WERI-Rb-1 (cell line): Measurements from ENCODE around the gene JTB.
A peak's percentile ranks its signal among the peaks of the same experiment; 100 is the strongest.

Experiments
- DNase-seq: peaks from one replicate; pipeline ENCODE4 v3.0.0-alpha.2; 2020
- H3K27ac ChIP-seq: fragments of 250-450 bp; sonication (Bioruptor Pico); 2 replicates; pipeline ENCODE4 v1.5.1; 2020; ENCODE audit warnings: mild to moderate bottlenecking, moderate library complexity
- H3K27me3 ChIP-seq: fragments of 250-450 bp; sonication (Bioruptor Pico); 2 replicates; pipeline ENCODE4 v1.5.1; 2021; ENCODE audit warnings: mild to moderate bottlenecking, low read depth, moderate library complexity; ENCODE audit not compliant: insufficient read depth, severe bottlenecking
- H3K36me3 ChIP-seq: fragments of 250-450 bp; sonication (Bioruptor Pico); 2 replicates; pipeline ENCODE4 v1.5.1; 2020; ENCODE audit warnings: mild to moderate bottlenecking, moderate library complexity
- H3K4me3 ChIP-seq: 2 replicates; pipeline ENCODE4 v1.5.1; 2011; ENCODE audit warnings: low read depth, mild to moderate bottlenecking, control low read depth, low read length
- H3K9me3 ChIP-seq: fragments of 250-450 bp; sonication (Bioruptor Pico); 2 replicates; pipeline ENCODE4 v1.5.1; 2021; ENCODE audit warnings: mild to moderate bottlenecking, moderate library complexity; ENCODE audit not compliant: severe bottlenecking
- TF ChIP-seq, protein P1 (sequence below): IDR thresholded peaks from 2 replicates; pipeline ENCODE4 v1.5.1; 2011; ENCODE audit warnings: low read depth, mild to moderate bottlenecking, control low read depth, inconsistent platforms, low read length

Gene JTB

GRCh38 chr1:153960206-153960605 is 17.3 kb downstream of the JTB start:
- TF ChIP-seq, protein P1, sequence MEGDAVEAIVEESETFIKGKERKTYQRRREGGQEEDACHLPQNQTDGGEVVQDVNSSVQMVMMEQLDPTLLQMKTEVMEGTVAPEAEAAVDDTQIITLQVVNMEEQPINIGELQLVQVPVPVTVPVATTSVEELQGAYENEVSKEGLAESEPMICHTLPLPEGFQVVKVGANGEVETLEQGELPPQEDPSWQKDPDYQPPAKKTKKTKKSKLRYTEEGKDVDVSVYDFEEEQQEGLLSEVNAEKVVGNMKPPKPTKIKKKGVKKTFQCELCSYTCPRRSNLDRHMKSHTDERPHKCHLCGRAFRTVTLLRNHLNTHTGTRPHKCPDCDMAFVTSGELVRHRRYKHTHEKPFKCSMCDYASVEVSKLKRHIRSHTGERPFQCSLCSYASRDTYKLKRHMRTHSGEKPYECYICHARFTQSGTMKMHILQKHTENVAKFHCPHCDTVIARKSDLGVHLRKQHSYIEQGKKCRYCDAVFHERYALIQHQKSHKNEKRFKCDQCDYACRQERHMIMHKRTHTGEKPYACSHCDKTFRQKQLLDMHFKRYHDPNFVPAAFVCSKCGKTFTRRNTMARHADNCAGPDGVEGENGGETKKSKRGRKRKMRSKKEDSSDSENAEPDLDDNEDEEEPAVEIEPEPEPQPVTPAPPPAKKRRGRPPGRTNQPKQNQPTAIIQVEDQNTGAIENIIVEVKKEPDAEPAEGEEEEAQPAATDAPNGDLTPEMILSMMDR = no peak
- H3K36me3 ChIP-seq = peaks cover 41% of the 10 kb centered on the region
- H3K27me3 ChIP-seq = no peaks in the 10 kb centered on the region
- H3K4me3 ChIP-seq = no peak overlapping the region
- no peaks in the 10 kb centered on the region for H3K9me3 ChIP-seq
- DNase-seq = no peak
- no peak overlapping the region for H3K27ac ChIP-seq

DNA sequence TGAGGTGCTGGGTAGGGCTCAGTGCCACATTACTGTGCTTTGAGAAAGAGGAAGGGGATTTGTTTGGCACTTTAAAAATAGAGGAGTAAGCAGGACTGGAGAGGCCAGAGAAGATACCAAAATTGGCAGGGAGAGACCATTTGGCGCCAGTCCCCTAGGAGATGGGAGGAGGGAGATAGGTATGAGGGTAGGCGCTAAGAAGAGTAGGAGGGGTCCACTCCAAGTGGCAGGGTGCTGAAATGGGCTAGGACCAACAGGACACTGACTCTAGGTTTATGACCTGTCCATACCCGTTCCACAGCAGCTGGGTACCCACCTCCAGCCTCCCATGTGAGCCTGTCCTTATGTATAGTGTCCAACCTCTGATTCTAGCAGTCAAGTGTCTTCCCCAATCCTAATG is 18.0 kb downstream of the JTB start:
- Histone ChIP-seq H3K27me3 (no peaks in the 10 kb centered on the region), H3K4me3 (no peak overlapping the region), H3K27ac (no peak overlapping the region), H3K9me3 (no peaks in the 10 kb centered on the region), H3K36me3 (peaks cover 48% of the 10 kb centered on the region)
- no peak for DNase-seq
- TF ChIP-seq, protein P1 = no peak

DNA sequence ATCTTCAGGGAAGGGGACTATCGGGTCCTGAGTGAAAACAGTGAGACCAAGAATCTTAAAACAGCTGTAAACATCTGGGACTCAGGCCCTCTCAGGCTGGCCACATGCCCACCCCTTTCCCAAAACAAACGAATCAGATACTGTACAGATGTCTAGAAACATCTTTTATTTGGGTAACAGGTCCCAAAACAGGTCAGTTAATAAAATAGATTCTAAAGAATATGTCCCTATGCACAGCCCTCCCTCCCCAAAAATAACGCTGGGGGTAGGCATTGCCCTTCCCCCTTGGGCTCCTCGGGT is 18.6 kb downstream of the JTB start:
- no peaks in the 10 kb centered on the region for H3K27me3 ChIP-seq
- H3K4me3 ChIP-seq = no peak overlapping the region
- H3K9me3 ChIP-seq = no peaks in the 10 kb centered on the region
- H3K36me3 ChIP-seq = peaks cover 54% of the 10 kb centered on the region
- TF ChIP-seq, protein P1 = no peak
- no peak for DNase-seq
- peak overlapping the region; percentile 6; the same call in 1 of the 2 replicates for H3K27ac ChIP-seq

GRCh38 chr1:153958111-153958960 is 19.1 kb downstream of the JTB start, which contains the start of gene CRTC2:
TSS of gene CRTC2 (minus strand) at chr1:153958612. CDS start at chr1:153958497, 115 bp downstream.
- TF ChIP-seq, protein P1 = peak; percentile 14; the same call in 1 of the 2 replicates
- peak; percentile 100 for DNase-seq
- peak within 1 kb of the TSS; percentile 77 for H3K27ac ChIP-seq
- H3K4me3 ChIP-seq = peak within 1 kb of the TSS; percentile 78
- no peaks in the 10 kb centered on the region for H3K27me3 ChIP-seq
- H3K36me3 ChIP-seq = peaks cover 60% of the 10 kb centered on the region
- no peaks in the 10 kb centered on the region for H3K9me3 ChIP-seq

DNA sequence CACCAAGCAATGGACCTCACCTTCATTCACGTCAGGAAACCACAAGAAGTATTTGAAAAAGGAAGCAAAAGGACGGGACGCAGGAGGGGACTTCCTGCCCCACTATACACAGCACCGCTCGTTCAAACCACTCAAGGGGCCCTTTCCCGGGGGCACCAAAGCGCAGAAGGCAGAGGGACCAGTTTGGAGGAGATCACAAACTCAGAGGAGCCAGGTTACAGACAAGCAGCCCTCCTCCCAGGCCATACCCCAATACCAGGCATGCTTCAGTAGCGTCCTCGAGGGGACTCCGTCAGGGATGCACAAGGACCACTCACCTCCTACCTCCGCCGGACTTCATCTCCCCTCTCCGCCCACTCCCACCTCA is 19.7 kb downstream of the JTB start:
- H3K27ac ChIP-seq = peak overlapping the region; percentile 77
- H3K36me3 ChIP-seq = peaks cover 66% of the 10 kb centered on the region
- no peak for DNase-seq
- no peaks in the 10 kb centered on the region for H3K9me3 ChIP-seq
- TF ChIP-seq, protein P1 = no peak
- H3K4me3 ChIP-seq = peak overlapping the region; percentile 78
- H3K27me3 ChIP-seq = no peaks in the 10 kb centered on the region
